Psoas muscle (tissue), 8 donors: ENCODE data around the gene KCTD5. TPM values are rescaled to one million over a fixed set of nuclear protein-coding genes. Genes with fewer than 3 reads are reported as not detected.

Experiments
- ATAC-seq, 4 donors: fragments of 200-7000 bp; cut with Tn5 transposase; one replicate each; pipeline ENCODE4 v1.9.1; 2020; ENCODE audit warnings: moderate library complexity in 3 of 4, mild to moderate bottlenecking in 2 of 4
- DNase-seq, 2 donors: peaks; one replicate each; pipeline ENCODE4 v3.0.0-alpha.2; 2020
- H3K27ac ChIP-seq: fragments of 200-600 bp; one replicate; pipeline ENCODE4 v1.8.0; 2022
- H3K27me3 ChIP-seq, 3 donors: fragments of 200-600 bp in 1 of 3; one replicate each; pipeline versions ENCODE4 v1.6.1 to v1.8.0; 2013 to 2022; ENCODE audit warnings: low read length in 2 of 3, mild to moderate bottlenecking in 2 of 3, moderate library complexity in 1 of 3; ENCODE audit not compliant: insufficient read depth in 3 of 3
- H3K36me3 ChIP-seq, 2 donors: fragments of 200-600 bp in 1 of 2; one replicate each; pipeline versions ENCODE4 v1.6.1 to v1.8.0; 2013 to 2022; ENCODE audit warnings: low read depth in 1 of 2, mild to moderate bottlenecking in 1 of 2, moderate library complexity in 1 of 2; ENCODE audit not compliant: insufficient read depth in 1 of 2
- H3K4me1 ChIP-seq: fragments of 200-600 bp; one replicate; pipeline ENCODE4 v1.8.0; 2022
- H3K4me3 ChIP-seq: fragments of 200-600 bp; one replicate; pipeline ENCODE4 v1.8.0; 2022; ENCODE audit warnings: mild to moderate bottlenecking
- H3K9me3 ChIP-seq: fragments of 200-600 bp; one replicate; pipeline ENCODE4 v1.8.0; 2022
- WGBS, 3 donors: extraction: QIAGEN DNeasy Blood & Tissue Kit; methylation state at CpG; one replicate each; pipeline versions ENCODE4 v1.1.6 to v1.1.7; 2013; 5-methylcytosine and 5-hydroxymethylcytosine counted together
- intact Hi-C, 2 donors: fragments of 100-400 bp; cut with DNase I; formaldehyde crosslinking; loops; one replicate each; pipeline versions ENCODE4 v1.11.0 to v1.14.2; 2022
- polyA plus RNA-seq, 3 donors: library from polyadenylated mRNA; stranded (reverse); fragments of 200-250 nt; gene quantifications; one replicate each; pipeline ENCODE4 v1.2.3, GENCODE V29; 2013
- total RNA-seq, 4 donors: library from RNA; stranded (reverse); fragmentation: NEBNext Ultra II Directional in 2 of 4; extraction: Animal tissue kit (Norgen Biotek cat#: 25700) in 2 of 4; gene quantifications; one replicate each; pipeline versions ENCODE4 v1.2.1 to v1.2.4, GENCODE V29; 2021 to 2023
- TF ChIP-seq, protein P1 (sequence below): fragments of 200-600 bp; IDR thresholded peaks from one replicate; pipeline ENCODE4 v1.8.0; 2022; ENCODE audit warnings: antibody characterized with exemption
- donor health status: healthy with polysubstance abuse.
- donor health status: DM: no; HTN: no; CAD: no; lungs with moderate emphysema.
- donor health status: Bipolar disorder and iron deficiency.
- donor health status: healthy.
- donor health status: DM: yes; HTN: yes; CAD: no.
- donor health status: DM: no; HTN: no; CAD: no.
- donor health status: DM: no; HTN: no; CAD: no.
- donor health status: DM: yes; HTN: yes; CAD: no.

Gene KCTD5
- total and polyA plus RNA-seq, 7 donors = 9.1 to 65.8 (median 17.2) TPM

DNA sequence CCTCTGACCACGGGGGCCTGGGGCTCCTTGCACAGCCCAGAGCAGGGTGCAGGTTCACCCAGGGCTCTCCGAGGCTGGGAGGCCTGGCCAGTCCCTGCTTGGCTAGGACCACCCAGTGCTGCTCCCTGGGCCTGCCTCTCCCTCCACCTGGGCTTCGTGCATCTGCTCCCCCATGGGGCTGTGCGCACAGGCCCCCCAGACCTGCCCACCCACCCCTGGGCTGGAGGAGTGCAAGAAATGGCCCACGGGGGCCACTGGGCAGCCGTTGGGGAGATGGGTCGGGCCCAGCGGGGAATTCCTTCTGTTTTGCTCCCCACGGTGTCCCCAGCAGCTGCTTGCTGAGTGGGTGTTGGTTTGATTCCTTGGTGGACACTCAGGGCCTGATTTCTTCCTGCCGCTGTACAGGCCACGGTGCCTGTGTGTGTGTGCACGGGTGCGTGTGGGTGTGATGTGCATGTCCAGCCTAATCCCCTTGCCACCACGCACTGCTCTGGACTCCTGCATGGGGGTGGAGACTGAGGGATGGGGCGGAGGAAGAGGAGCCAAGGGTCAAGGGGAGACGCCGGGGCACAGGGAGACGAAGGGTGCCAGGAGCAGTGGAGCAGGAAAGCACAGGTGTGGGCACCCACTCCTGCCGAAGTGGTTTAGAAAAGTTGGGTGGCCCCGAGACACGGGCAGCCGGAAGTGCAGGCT lies 29.2 kb downstream of the KCTD5 start:
- DNase-seq (peak in 1 of 2 donors; percentile 14), ATAC-seq (peak in 1 of 4 donors; percentile 9)
- H3K36me3 ChIP-seq = peaks cover 0 to 29% of the 10 kb centered on the region in 2 donors
- no peaks in the 10 kb centered on the region for H3K4me1 ChIP-seq
- no peak overlapping the region for H3K4me3 ChIP-seq
- TF ChIP-seq, protein P1, sequence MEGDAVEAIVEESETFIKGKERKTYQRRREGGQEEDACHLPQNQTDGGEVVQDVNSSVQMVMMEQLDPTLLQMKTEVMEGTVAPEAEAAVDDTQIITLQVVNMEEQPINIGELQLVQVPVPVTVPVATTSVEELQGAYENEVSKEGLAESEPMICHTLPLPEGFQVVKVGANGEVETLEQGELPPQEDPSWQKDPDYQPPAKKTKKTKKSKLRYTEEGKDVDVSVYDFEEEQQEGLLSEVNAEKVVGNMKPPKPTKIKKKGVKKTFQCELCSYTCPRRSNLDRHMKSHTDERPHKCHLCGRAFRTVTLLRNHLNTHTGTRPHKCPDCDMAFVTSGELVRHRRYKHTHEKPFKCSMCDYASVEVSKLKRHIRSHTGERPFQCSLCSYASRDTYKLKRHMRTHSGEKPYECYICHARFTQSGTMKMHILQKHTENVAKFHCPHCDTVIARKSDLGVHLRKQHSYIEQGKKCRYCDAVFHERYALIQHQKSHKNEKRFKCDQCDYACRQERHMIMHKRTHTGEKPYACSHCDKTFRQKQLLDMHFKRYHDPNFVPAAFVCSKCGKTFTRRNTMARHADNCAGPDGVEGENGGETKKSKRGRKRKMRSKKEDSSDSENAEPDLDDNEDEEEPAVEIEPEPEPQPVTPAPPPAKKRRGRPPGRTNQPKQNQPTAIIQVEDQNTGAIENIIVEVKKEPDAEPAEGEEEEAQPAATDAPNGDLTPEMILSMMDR = no peak
- H3K27me3 ChIP-seq = no peaks in the 10 kb centered on the region
- no peaks in the 10 kb centered on the region for H3K9me3 ChIP-seq
- no peak overlapping the region for H3K27ac ChIP-seq
- 43 to 51% (median 51%) methylated on average over 18 to 22 of the region's 22 CpGs for WGBS, 3 donors
- intact Hi-C loops = no loop called here

DNA sequence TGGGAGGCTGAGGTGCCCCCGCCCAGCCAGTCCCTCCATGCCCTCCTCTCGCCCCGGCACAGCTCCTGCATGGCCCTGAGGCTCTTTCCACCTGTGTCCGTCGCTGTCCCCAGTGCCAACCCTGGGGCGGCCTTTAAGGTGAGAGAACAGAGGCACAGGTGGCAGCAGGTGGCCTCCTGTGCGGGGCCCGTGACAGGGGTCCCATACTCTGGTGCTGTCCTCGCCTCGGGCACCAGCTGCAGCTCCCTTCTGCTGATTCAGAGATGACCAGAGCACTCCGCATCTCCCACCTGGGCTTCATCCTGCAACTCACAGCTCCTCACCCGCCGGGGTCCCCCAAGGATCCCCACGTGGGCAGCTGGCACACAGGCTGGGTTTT lies 29.7 kb downstream of the KCTD5 start:
- Histone ChIP-seq H3K27ac (no peak overlapping the region), H3K27me3 (no peaks in the 10 kb centered on the region), H3K36me3 (peaks cover 0 to 29% of the 10 kb centered on the region in 2 donors), H3K4me1 (no peaks in the 10 kb centered on the region), H3K9me3 (no peaks in the 10 kb centered on the region), H3K4me3 (no peak overlapping the region)
- 67 to 71% (median 68%) methylated on average over 12 to 14 of the region's 14 CpGs for WGBS, 3 donors
- TF ChIP-seq, protein P1 = no peak
- intact Hi-C loops = no loop called here
- ATAC-seq (no peak), DNase-seq (no peak)

DNA sequence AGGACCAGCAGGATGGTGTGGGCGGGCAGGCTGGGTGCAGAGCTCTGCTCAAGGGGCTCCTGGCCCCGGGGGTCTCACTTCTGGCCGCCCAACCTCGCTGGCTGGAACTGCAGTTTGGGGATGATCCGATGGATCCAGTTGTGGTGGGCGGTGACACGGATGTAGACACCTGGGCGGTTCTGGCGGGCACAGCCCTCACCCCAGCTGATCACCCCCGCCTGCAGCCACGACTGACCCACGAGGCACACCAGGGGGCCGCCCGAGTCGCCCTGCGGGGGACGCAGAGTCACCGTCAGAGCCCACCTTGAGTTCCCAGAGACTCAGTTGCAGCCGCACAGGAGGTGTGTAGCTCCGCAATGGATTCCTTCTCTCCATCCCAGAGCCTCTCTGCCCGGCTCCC lies 30.2 kb downstream of the KCTD5 start:
- WGBS, 3 donors = 71 to 77% (median 73%) methylated on average over 13 to 21 of the region's 21 CpGs
- no peak overlapping the region for H3K27ac ChIP-seq
- H3K9me3 ChIP-seq = no peaks in the 10 kb centered on the region
- no peak overlapping the region for H3K4me3 ChIP-seq
- H3K36me3 ChIP-seq = peaks cover 0 to 26% of the 10 kb centered on the region in 2 donors
- H3K4me1 ChIP-seq = no peaks in the 10 kb centered on the region
- intact Hi-C loops = no loop called here
- ATAC-seq (no peak), DNase-seq (no peak)
- TF ChIP-seq, protein P1 = no peak
- H3K27me3 ChIP-seq = no peaks in the 10 kb centered on the region

DNA sequence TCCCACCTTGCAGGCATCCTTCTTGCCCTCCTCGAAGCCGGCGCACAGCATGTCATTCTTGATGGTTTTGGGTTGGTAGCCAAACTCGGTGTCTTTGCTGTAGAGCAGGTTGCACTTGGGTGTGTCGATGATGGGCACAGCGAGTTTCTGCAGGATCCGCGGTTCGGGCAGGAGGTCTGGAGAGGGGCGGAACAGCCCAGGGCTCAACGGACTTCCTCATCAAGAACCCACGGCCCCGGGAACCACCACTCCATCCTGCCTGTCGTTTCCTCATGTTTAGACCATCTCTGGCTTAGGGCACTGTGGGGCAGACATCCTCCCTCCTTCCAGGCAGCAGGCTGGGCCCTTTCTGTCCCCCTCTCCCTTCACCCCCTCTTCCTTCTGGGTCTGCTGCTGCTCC lies 31.2 kb downstream of the KCTD5 start:
- ATAC-seq (no peak), DNase-seq (no peak)
- Histone ChIP-seq H3K27ac (no peak overlapping the region), H3K36me3 (peaks cover 0 to 16% of the 10 kb centered on the region in 2 donors), H3K9me3 (no peaks in the 10 kb centered on the region), H3K27me3 (no peaks in the 10 kb centered on the region), H3K4me3 (no peak overlapping the region), H3K4me1 (no peaks in the 10 kb centered on the region)
- intact Hi-C loops = no loop called here
- WGBS, 3 donors = 79 to 81% (median 80%) methylated on average over 14 of the region's 14 CpGs
- TF ChIP-seq, protein P1 = no peak
